Mucosa of stomach (tissue), 1 donor: ENCODE results near the gene BRD2.

ENCODE experiments used
- H3K27me3 ChIP-seq: one replicate; pipeline ENCODE4 v1.7.0; 2013; ENCODE audit warnings: mild to moderate bottlenecking, low read length; ENCODE audit not compliant: control insufficient read depth, insufficient read depth
- H3K36me3 ChIP-seq: one replicate; pipeline ENCODE4 v1.7.0; 2013; ENCODE audit warnings: low read length; ENCODE audit not compliant: control insufficient read depth, insufficient read depth
- H3K4me1 ChIP-seq: one replicate; pipeline ENCODE4 v1.7.0; 2013; ENCODE audit warnings: mild to moderate bottlenecking, low read length; ENCODE audit not compliant: control insufficient read depth, insufficient read depth
- H3K4me3 ChIP-seq: one replicate; pipeline ENCODE4 v1.7.0; 2013; ENCODE audit warnings: low read length
- H3K9ac ChIP-seq: one replicate; pipeline ENCODE4 v1.7.0; 2013; ENCODE audit warnings: mild to moderate bottlenecking, low read length, moderate library complexity
- H3K9me3 ChIP-seq: one replicate; pipeline ENCODE4 v1.7.0; 2013; ENCODE audit warnings: mild to moderate bottlenecking, low read length, moderate library complexity; ENCODE audit not compliant: control insufficient read depth
- donor health status: Pancreatic carcinoma.

Gene BRD2

GRCh38 chr6:32995448-32995847 is 27.1 kb downstream of the BRD2 start:
- Histone ChIP-seq H3K36me3 (no peaks in the 10 kb centered on the region), H3K9ac (no peak overlapping the region), H3K27me3 (peaks cover 5% of the 10 kb centered on the region), H3K4me3 (no peak overlapping the region), H3K4me1 (no peaks in the 10 kb centered on the region), H3K9me3 (no peaks in the 10 kb centered on the region)

GRCh38 chr6:33000055-33000454 is 31.7 kb downstream of the BRD2 start:
- no peaks in the 10 kb centered on the region for H3K36me3 ChIP-seq
- H3K27me3 ChIP-seq, result peaks cover 18% of the 10 kb centered on the region
- no peak overlapping the region for H3K4me3 ChIP-seq
- no peak overlapping the region for H3K9ac ChIP-seq
- no peaks in the 10 kb centered on the region for H3K9me3 ChIP-seq
- H3K4me1 ChIP-seq, result no peaks in the 10 kb centered on the region

GRCh38 chr6:33001685-33002084 is 33.3 kb downstream of the BRD2 start:
- Histone ChIP-seq H3K4me3 (no peak overlapping the region), H3K9ac (no peak overlapping the region), H3K4me1 (no peaks in the 10 kb centered on the region)

GRCh38 chr6:33004940-33005339 is 36.5 kb downstream of the BRD2 start:
- Histone ChIP-seq H3K4me1 (no peaks in the 10 kb centered on the region), H3K27me3 (peaks cover 24% of the 10 kb centered on the region), H3K9me3 (no peaks in the 10 kb centered on the region), H3K4me3 (no peak overlapping the region), H3K9ac (no peak overlapping the region), H3K36me3 (no peaks in the 10 kb centered on the region)

More at GRCh38 chr6:33001685-33002084, 33.3 kb downstream of the BRD2 start:
- H3K9me3 ChIP-seq, result no peaks in the 10 kb centered on the region
- H3K27me3 ChIP-seq, result peaks cover 18% of the 10 kb centered on the region
- no peaks in the 10 kb centered on the region for H3K36me3 ChIP-seq

- Histone ChIP-seq H3K36me3 (no peaks in the 10 kb centered on the region), H3K4me3 (no peak overlapping the region), H3K9me3 (no peaks in the 10 kb centered on the region), H3K9ac (no peak overlapping the region), H3K27me3 (peaks cover 12% of the 10 kb centered on the region), H3K4me1 (no peaks in the 10 kb centered on the region)
Observed at GRCh38 chr6:33007831-33008400, 39.5 kb downstream of the BRD2 start.

GRCh38 chr6:33008944-33009861 is 40.8 kb downstream of the BRD2 start, which contains the start of gene HLA-DOA:
HLA-DOA (minus strand) TSS chr6:33009591.
- Histone ChIP-seq H3K9ac (no peak within 1 kb of the TSS), H3K4me3 (no peak within 1 kb of the TSS), H3K9me3 (no peaks in the 10 kb centered on the region), H3K27me3 (peaks cover 9% of the 10 kb centered on the region), H3K36me3 (no peaks in the 10 kb centered on the region), H3K4me1 (no peaks in the 10 kb centered on the region)

GRCh38 chr6:33010356-33010755 is 42.0 kb downstream of the BRD2 start:
- Histone ChIP-seq H3K27me3 (peaks cover 7% of the 10 kb centered on the region), H3K36me3 (no peaks in the 10 kb centered on the region), H3K4me1 (no peaks in the 10 kb centered on the region), H3K9ac (no peak overlapping the region), H3K9me3 (no peaks in the 10 kb centered on the region), H3K4me3 (no peak overlapping the region)

- H3K4me3 ChIP-seq, result no peak overlapping the region
- H3K9me3 ChIP-seq, result no peaks in the 10 kb centered on the region
- H3K9ac ChIP-seq, result no peak overlapping the region
- H3K4me1 ChIP-seq, result no peaks in the 10 kb centered on the region
- H3K27me3 ChIP-seq, result peaks cover 7% of the 10 kb centered on the region
- no peaks in the 10 kb centered on the region for H3K36me3 ChIP-seq
Observed at GRCh38 chr6:33013608-33014007, 45.2 kb downstream of the BRD2 start.

GRCh38 chr6:33014841-33015634 is 46.6 kb downstream of the BRD2 start:
- H3K4me3 ChIP-seq, result no peak overlapping the region
- H3K27me3 ChIP-seq, result no peaks in the 10 kb centered on the region
- no peaks in the 10 kb centered on the region for H3K36me3 ChIP-seq
- peaks cover 9% of the 10 kb centered on the region for H3K4me1 ChIP-seq
- H3K9me3 ChIP-seq, result no peaks in the 10 kb centered on the region
- H3K9ac ChIP-seq, result no peak overlapping the region

- Histone ChIP-seq H3K36me3 (no peaks in the 10 kb centered on the region), H3K27me3 (no peaks in the 10 kb centered on the region), H3K4me1 (peaks cover 10% of the 10 kb centered on the region), H3K9ac (no peak overlapping the region), H3K9me3 (no peaks in the 10 kb centered on the region), H3K4me3 (no peak overlapping the region)
Observed at GRCh38 chr6:33015798-33016197, 47.4 kb downstream of the BRD2 start.

GRCh38 chr6:33017018-33017417 is 48.6 kb downstream of the BRD2 start:
- Histone ChIP-seq H3K27me3 (no peaks in the 10 kb centered on the region), H3K4me1 (peaks cover 10% of the 10 kb centered on the region), H3K4me3 (no peak overlapping the region), H3K9me3 (no peaks in the 10 kb centered on the region), H3K36me3 (no peaks in the 10 kb centered on the region), H3K9ac (no peak overlapping the region)
